ENCODE data around the gene DLK2. TPM values are rescaled to one million over a fixed set of nuclear protein-coding genes. Genes with fewer than 3 reads are reported as not detected.

DLK2 gene
- total and polyA plus RNA-seq, 9 donors = 1.7 to 3.5 (median 2.3) TPM

Other genes starting within 250 kb of the DLK2 start
- 20.1 TPM for gene DNPH1, start 226.1 kb downstream of the DLK2 start, total RNA-seq
- 10 to 100 TPM; 24.1 to 32.0 (median 27.7) TPM for gene DNPH1, start 226.1 kb downstream of the DLK2 start, polyA plus RNA-seq (ENCODE audit: insufficient read depth in 1 of 8, insufficient read length in 8 of 8, low replicate concordance in 1 of 8)
- under 0.01 TPM for gene TTBK1, start 212.1 kb downstream of the DLK2 start, total RNA-seq
- gene TTBK1, start 212.1 kb downstream of the DLK2 start, polyA plus RNA-seq (ENCODE audit: insufficient read depth in 1 of 8, insufficient read length in 8 of 8, low replicate concordance in 1 of 8) = under 1 TPM; 0.04 to 0.17 (median 0.05) TPM
- not detected for gene SLC22A7, start 157.3 kb downstream of the DLK2 start, total RNA-seq
- under 1 TPM in 2 of 8 donors, not detected in 6; 0.13 to 0.53 TPM for gene SLC22A7, start 157.3 kb downstream of the DLK2 start, polyA plus RNA-seq (ENCODE audit: insufficient read depth in 1 of 8, insufficient read length in 8 of 8, low replicate concordance in 1 of 8)
- gene CRIP3, start 146.7 kb downstream of the DLK2 start, total RNA-seq = 1.1 TPM
- 1 to 10 TPM in 6 of 8 donors, under 1 TPM in 2; 0.64 to 2.6 (median 1.5) TPM for gene CRIP3, start 146.7 kb downstream of the DLK2 start, polyA plus RNA-seq (ENCODE audit: insufficient read depth in 1 of 8, insufficient read length in 8 of 8, low replicate concordance in 1 of 8)
- 9.4 TPM for gene ZNF318, start 85.9 kb downstream of the DLK2 start, total RNA-seq
- gene ZNF318, start 85.9 kb downstream of the DLK2 start, polyA plus RNA-seq (ENCODE audit: insufficient read depth in 1 of 8, insufficient read length in 8 of 8, low replicate concordance in 1 of 8) = 10 to 100 TPM; 12.2 to 17.3 (median 13.0) TPM
- gene ABCC10, start 28.0 kb downstream of the DLK2 start, total RNA-seq = 10.7 TPM
- gene ABCC10, start 28.0 kb downstream of the DLK2 start, polyA plus RNA-seq (ENCODE audit: insufficient read depth in 1 of 8, insufficient read length in 8 of 8, low replicate concordance in 1 of 8) = 10 to 100 TPM; 13.1 to 22.0 (median 14.9) TPM
- gene TJAP1, start 22.0 kb upstream of the DLK2 start, total RNA-seq = 15.9 TPM
- 10 to 100 TPM; 19.4 to 31.4 (median 25.9) TPM for gene TJAP1, start 22.0 kb upstream of the DLK2 start, polyA plus RNA-seq (ENCODE audit: insufficient read depth in 1 of 8, insufficient read length in 8 of 8, low replicate concordance in 1 of 8)
- gene LRRC73, start 54.8 kb upstream of the DLK2 start, total RNA-seq = 0.22 TPM
- gene LRRC73, start 54.8 kb upstream of the DLK2 start, polyA plus RNA-seq (ENCODE audit: insufficient read depth in 1 of 8, insufficient read length in 8 of 8, low replicate concordance in 1 of 8) = under 1 TPM; 0.11 to 0.27 (median 0.15) TPM
- gene YIPF3, start 61.4 kb upstream of the DLK2 start, total RNA-seq = 59.5 TPM
- 10 to 100 TPM; 80.7 to 98.0 (median 91.2) TPM for gene YIPF3, start 61.4 kb upstream of the DLK2 start, polyA plus RNA-seq (ENCODE audit: insufficient read depth in 1 of 8, insufficient read length in 8 of 8, low replicate concordance in 1 of 8)
- 21.1 TPM for gene POLR1C, start 61.5 kb upstream of the DLK2 start, total RNA-seq
- 10 to 100 TPM; 16.7 to 22.2 (median 19.2) TPM for gene POLR1C, start 61.5 kb upstream of the DLK2 start, polyA plus RNA-seq (ENCODE audit: insufficient read depth in 1 of 8, insufficient read length in 8 of 8, low replicate concordance in 1 of 8)
- 17.2 TPM for gene XPO5, start 120.5 kb upstream of the DLK2 start, total RNA-seq
- gene XPO5, start 120.5 kb upstream of the DLK2 start, polyA plus RNA-seq (ENCODE audit: insufficient read depth in 1 of 8, insufficient read length in 8 of 8, low replicate concordance in 1 of 8) = 10 to 100 TPM; 21.5 to 38.2 (median 25.5) TPM
- 8.2 TPM for gene POLH, start 120.6 kb upstream of the DLK2 start, total RNA-seq
- gene POLH, start 120.6 kb upstream of the DLK2 start, polyA plus RNA-seq (ENCODE audit: insufficient read depth in 1 of 8, insufficient read length in 8 of 8, low replicate concordance in 1 of 8) = 10 to 100 TPM in 7 of 8 donors, 1 to 10 TPM in 1; 8.1 to 15.3 (median 12.0) TPM
- 33.5 TPM for gene GTPBP2, start 173.7 kb upstream of the DLK2 start, total RNA-seq
- gene GTPBP2, start 173.7 kb upstream of the DLK2 start, polyA plus RNA-seq (ENCODE audit: insufficient read depth in 1 of 8, insufficient read length in 8 of 8, low replicate concordance in 1 of 8) = 10 to 100 TPM; 31.2 to 44.8 (median 37.7) TPM
- gene MAD2L1BP, start 180.3 kb upstream of the DLK2 start, total RNA-seq = 23.6 TPM
- gene MAD2L1BP, start 180.3 kb upstream of the DLK2 start, polyA plus RNA-seq (ENCODE audit: insufficient read depth in 1 of 8, insufficient read length in 8 of 8, low replicate concordance in 1 of 8) = 10 to 100 TPM; 17.4 to 21.7 (median 19.3) TPM
- gene RSPH9, start 189.5 kb upstream of the DLK2 start, total RNA-seq = 0.49 TPM
- 1 to 10 TPM in 1 of 8 donors, under 1 TPM in 7; 0.41 to 1.1 (median 0.79) TPM for gene RSPH9, start 189.5 kb upstream of the DLK2 start, polyA plus RNA-seq (ENCODE audit: insufficient read depth in 1 of 8, insufficient read length in 8 of 8, low replicate concordance in 1 of 8)
- 43.5 TPM for gene MRPS18A, start 232.2 kb upstream of the DLK2 start, total RNA-seq
- 10 to 100 TPM; 28.4 to 43.7 (median 32.0) TPM for gene MRPS18A, start 232.2 kb upstream of the DLK2 start, polyA plus RNA-seq (ENCODE audit: insufficient read depth in 1 of 8, insufficient read length in 8 of 8, low replicate concordance in 1 of 8)